Measurements from ENCODE around the gene TBCE. TPM values are rescaled to one million over a fixed set of nuclear protein-coding genes. Genes with fewer than 3 reads are reported as not detected.

The TBCE gene
- total RNA-seq, 1 experiment from 2014 or later = 20.3 TPM

Other genes with a start within 250 kb of the TBCE start
- gene TOMM20, start 238.6 kb upstream of the TBCE start, total RNA-seq (2014; rRNA removed; shearing (Covaris generic)) = 68.8 and 74.9 TPM in 2 replicates
- gene RBM34, start 206.2 kb upstream of the TBCE start, total RNA-seq (2014; rRNA removed; shearing (Covaris generic)) = 68.7 and 70.0 TPM in 2 replicates
- gene ARID4B, start 39.2 kb upstream of the TBCE start, total RNA-seq (2014; rRNA removed; shearing (Covaris generic)) = 13.2 and 16.9 TPM in 2 replicates
- gene GGPS1, start 38.9 kb upstream of the TBCE start, total RNA-seq (2014; rRNA removed; shearing (Covaris generic)) = 30.0 and 37.7 TPM in 2 replicates
- gene B3GALNT2, start 137.0 kb downstream of the TBCE start, total RNA-seq (2014; rRNA removed; shearing (Covaris generic)) = 23.5 and 23.8 TPM in 2 replicates

All from RPMI7951 (cell line).